Adrenal gland (tissue), 5 donors: ENCODE measurements around the gene CES5A.

Experiments used
- POLR2A ChIP-seq, 2 donors: fragments of 450-650 bp; IDR thresholded peaks; one replicate each; pipeline ENCODE4 v1.6.1; 2017; ENCODE audit warnings: antibody characterized with exemption in 2 of 2, mild to moderate bottlenecking in 2 of 2, moderate library complexity in 1 of 2
- TF ChIP-seq, protein P1 (sequence below), 6 experiments: fragments of 450-650 bp in 4 of 6; fragments of 200-600 bp in 2 of 6; sonication (generic) in 1 of 6; IDR thresholded peaks; 1 replicate in 5 of 6; 2 replicates in 1 of 6; pipeline versions ENCODE4 v1.5.1 to v1.8.0; 2016 to 2021; ENCODE audit warnings: antibody characterized with exemption in 6 of 6, mild to moderate bottlenecking in 2 of 6, moderate library complexity in 1 of 6
- donor health status: DM: no; HTN: no; CAD: no.

GRCh38 chr16:55810451-55810961 lies 64.7 kb downstream of the CES5A start:
- TF ChIP-seq, protein P1, sequence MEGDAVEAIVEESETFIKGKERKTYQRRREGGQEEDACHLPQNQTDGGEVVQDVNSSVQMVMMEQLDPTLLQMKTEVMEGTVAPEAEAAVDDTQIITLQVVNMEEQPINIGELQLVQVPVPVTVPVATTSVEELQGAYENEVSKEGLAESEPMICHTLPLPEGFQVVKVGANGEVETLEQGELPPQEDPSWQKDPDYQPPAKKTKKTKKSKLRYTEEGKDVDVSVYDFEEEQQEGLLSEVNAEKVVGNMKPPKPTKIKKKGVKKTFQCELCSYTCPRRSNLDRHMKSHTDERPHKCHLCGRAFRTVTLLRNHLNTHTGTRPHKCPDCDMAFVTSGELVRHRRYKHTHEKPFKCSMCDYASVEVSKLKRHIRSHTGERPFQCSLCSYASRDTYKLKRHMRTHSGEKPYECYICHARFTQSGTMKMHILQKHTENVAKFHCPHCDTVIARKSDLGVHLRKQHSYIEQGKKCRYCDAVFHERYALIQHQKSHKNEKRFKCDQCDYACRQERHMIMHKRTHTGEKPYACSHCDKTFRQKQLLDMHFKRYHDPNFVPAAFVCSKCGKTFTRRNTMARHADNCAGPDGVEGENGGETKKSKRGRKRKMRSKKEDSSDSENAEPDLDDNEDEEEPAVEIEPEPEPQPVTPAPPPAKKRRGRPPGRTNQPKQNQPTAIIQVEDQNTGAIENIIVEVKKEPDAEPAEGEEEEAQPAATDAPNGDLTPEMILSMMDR (IDR thresholded peaks at IDR 0.05): no peak
- no peak for TF ChIP-seq POLR2A (IDR thresholded peaks at IDR 0.05)
